Renal pelvis (tissue), 4 donors: Measurements from ENCODE around the gene DUOX2. TPM values are rescaled to one million over a fixed set of nuclear protein-coding genes. Genes with fewer than 3 reads are reported as not detected.
"Not testable (repeated sequence)": the region's sequence is repeated elsewhere in the genome, so short reads cannot be mapped to it uniquely, and the experiment has no call there.

Experiments used
- DNase-seq: peaks from one replicate; pipeline ENCODE4 v3.0.0-alpha.2; 2013
- polyA plus RNA-seq, 3 donors: library from polyadenylated mRNA; unstranded; fragments of 120-200 nt; gene quantifications; one replicate each; pipeline ENCODE4 v1.2.1, GENCODE V29; 2013; ENCODE audit not compliant: insufficient read length in 3 of 3

Gene DUOX2
- polyA plus RNA-seq, 3 donors, result 0.07 to 0.23 (median 0.07) TPM

- DNase-seq, result not testable (repeated sequence)
These were observed 38.3 kb downstream of the DUOX2 start for GRCh38 chr15:45075440-45076320.

DNA sequence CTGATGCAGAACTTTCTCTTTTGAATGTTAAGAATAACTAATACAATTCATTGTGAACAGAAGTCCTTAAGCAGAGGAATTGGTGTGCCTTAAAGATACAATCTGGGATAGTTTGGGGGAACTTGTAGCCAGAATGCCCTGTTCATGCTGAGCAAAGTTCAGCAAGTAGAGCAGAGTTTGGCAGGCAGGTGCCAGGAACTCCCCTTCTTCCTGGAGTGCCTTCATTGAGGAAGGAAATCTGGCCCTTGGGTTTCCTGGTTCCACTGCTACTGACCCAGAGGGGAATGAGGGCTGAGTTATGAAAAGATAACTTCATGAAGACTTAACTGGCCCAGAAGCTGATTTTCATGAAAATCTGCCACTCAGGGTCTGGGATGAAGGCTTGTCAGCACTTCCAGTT, 40.4 kb downstream of the DUOX2 start:
- DNase-seq, result not testable (repeated sequence)

GRCh38 chr15:45069942-45070360, 44.0 kb downstream of the DUOX2 start:
- DNase-seq, result not testable (repeated sequence)

GRCh38 chr15:45064386-45064785, 49.6 kb downstream of the DUOX2 start:
- no peak for DNase-seq

GRCh38 chr15:45062301-45062700, 51.7 kb downstream of the DUOX2 start:
- not testable (repeated sequence) for DNase-seq

DNA sequence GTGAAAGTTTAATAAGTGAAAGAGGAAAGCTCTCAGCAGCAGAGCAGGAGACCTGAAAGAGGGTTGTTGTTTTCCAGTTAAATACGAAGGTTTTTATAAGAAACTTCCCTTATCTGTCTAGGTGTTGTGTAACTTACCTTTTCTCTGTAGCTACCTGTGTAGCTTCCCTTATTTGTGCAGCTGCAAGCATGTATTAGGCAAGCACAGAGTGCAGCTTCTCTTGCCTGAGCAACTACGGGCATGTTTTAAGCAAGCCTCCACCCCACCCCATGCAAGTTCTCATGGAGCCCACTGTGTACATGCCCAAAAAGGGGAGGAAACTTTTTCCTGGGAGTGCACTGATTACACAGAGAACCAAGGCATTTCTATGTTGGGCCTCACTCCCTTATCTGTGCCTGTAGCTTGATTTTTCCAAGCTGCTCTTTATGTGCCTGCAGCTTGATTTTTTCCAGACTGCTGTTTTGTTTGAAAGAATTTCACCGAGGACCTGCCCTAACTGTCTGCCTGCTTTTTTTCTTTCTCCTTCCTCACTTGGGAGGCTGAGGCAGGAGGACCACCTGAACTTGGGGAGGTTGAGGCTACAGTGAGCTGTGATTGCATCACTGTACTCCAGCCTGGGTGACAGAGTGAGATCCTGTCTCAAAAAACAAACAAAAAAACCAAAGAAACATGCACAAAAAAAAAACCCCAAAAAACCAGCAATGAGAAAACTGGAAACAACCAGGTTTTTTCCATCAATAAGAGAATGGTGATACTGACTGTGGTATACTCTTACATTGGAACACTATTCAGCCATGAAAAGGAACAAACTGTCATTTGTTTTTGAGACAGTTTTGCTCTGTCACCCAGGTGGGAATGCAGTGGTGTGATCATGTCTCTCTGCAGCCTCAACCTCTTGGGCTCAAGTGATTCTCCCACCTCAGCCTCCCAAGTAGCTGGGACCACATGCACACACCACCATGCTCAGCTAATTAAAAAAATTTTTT, 55.0 kb downstream of the DUOX2 start:
- not testable (repeated sequence) for DNase-seq

- not testable (repeated sequence) for DNase-seq
These were observed 61.3 kb downstream of the DUOX2 start for GRCh38 chr15:45052676-45053075.

DNA sequence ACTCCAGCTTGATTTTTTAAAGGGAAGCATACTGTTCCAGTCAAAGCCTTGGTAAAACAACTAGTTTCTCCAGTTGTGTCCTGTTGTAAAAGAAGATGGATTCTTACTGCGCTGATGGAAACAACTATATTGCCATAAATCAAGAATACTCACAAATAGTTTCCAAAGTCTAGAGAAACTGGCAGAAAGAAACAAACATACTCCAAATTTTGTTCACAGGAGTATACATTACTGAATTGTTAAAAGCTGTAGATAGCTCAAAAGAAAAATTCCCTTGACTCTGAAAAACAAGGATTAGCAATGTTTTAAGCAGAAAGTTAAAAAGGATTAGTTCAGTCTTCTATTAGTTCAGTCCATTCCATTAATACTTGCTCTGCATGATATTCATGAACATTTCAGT, 63.4 kb downstream of the DUOX2 start:
- DNase-seq, result no peak

GRCh38 chr15:45048794-45049631, 65.0 kb downstream of the DUOX2 start:
- DNase-seq, result no peak

DNA sequence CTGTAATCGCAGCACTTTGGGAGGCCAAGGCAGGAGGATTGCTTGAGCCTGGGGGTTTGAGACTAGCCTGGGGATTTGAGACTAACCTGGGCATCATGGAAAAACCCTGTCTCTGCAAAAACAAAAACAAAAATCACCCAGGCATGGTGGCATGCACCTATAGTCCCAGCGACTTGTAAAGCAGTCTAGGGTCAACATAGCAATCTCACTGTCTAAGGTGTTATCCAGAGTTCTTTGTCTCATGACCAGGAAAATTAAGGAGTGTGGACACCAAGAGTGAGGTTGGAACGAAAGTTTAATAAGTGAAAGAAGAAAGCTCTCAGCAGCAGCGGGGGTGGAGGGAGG, 65.6 kb downstream of the DUOX2 start:
- not testable (repeated sequence) for DNase-seq

- not testable (repeated sequence) for DNase-seq
These were observed 69.7 kb downstream of the DUOX2 start for GRCh38 chr15:45044270-45044669.

DNA sequence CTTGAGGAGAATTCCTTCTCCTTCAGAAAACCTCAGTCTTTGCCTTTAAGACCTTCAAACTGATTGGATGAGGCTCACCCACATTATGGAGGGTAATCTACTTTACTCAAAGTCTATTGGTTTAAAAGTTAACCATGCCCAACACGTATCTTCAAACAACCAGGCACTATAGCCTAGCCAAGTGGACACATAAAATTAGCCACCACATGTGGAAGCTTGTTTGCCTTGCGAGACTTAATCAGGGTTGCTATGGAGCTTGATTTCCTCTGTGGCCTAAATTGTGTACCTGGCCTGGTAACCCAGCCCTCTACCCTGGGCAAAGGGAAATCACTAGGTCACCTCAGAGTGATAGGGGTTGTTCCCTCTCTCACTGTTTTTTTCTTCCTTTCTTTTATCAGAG, 71.1 kb downstream of the DUOX2 start:
- DNase-seq, result not testable (repeated sequence)

Other genes with a start within 250 kb of the DUOX2 start
- gene TERB2, start 157.5 kb downstream of the DUOX2 start, polyA plus RNA-seq, result not detected
- 10 to 100 TPM; 45.3 to 48.6 (median 47.5) TPM for gene SORD, start 91.0 kb downstream of the DUOX2 start, polyA plus RNA-seq
- not detected for gene DUOXA2, start 154 bp upstream of the DUOX2 start, polyA plus RNA-seq
- under 1 TPM; 0.21 to 0.33 (median 0.25) TPM for gene DUOXA1, start 15.7 kb upstream of the DUOX2 start, polyA plus RNA-seq
- 1 to 10 TPM; 1.9 to 8.9 (median 8.5) TPM for gene DUOX1, start 15.8 kb upstream of the DUOX2 start, polyA plus RNA-seq
- gene SHF, start 73.8 kb upstream of the DUOX2 start, polyA plus RNA-seq, result 10 to 100 TPM; 14.1 to 19.2 (median 16.9) TPM
- gene SLC28A2, start 138.1 kb upstream of the DUOX2 start, polyA plus RNA-seq, result 1 to 10 TPM in 1 of 3 donors, under 1 TPM in 2; 0.46 to 1.0 (median 0.59) TPM